ENCODE data around the gene UNC79.

UNC79 gene

DNA sequence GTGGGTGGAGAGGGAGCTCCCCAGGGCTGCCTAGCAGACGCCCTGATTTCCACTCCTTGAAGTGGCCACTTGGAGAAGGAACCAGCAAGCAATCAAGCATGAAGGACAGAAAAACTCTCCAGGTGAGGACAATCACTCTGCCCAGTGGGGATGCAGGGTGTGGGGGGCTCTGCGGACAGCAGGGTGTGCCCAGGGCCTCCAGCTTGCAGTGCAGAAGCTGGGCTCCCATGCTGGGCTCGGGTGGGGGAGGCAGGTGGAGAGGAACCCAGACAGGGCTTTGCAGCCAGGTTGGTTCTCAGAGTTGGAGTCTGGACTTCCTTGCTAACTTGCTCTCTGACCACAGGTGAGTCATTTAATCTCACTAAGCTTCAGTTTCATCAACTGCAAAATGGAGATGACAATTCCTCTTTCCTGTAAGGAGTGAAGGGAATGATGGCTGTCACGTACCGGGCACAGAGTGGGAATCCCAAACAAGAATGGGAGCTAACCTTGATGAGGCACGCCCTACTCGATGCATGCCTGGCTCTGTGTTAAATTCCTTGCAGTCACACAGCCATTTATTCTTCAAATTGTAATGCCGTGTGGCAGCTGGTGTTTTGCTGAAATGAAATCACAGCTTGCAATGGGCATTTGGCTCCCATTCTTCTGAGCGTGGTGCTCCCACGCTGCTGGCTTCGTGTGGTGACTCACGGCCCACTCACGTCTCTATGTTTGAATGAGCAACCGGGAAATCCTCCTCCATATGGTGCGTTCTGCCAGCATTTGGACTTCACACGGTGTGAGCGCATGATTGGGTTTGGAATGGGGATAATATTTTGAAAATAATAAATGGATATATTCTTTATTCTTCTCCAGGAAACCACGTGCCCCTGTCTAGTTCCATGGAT, 282.3 kb downstream of the UNC79 start:
- Histone ChIP-seq H3K9me3 (ENCODE audit: low read length) (no peaks in the 10 kb centered on the region), H3K4me2 (ENCODE audit: low read length) (no peak overlapping the region)

DNA sequence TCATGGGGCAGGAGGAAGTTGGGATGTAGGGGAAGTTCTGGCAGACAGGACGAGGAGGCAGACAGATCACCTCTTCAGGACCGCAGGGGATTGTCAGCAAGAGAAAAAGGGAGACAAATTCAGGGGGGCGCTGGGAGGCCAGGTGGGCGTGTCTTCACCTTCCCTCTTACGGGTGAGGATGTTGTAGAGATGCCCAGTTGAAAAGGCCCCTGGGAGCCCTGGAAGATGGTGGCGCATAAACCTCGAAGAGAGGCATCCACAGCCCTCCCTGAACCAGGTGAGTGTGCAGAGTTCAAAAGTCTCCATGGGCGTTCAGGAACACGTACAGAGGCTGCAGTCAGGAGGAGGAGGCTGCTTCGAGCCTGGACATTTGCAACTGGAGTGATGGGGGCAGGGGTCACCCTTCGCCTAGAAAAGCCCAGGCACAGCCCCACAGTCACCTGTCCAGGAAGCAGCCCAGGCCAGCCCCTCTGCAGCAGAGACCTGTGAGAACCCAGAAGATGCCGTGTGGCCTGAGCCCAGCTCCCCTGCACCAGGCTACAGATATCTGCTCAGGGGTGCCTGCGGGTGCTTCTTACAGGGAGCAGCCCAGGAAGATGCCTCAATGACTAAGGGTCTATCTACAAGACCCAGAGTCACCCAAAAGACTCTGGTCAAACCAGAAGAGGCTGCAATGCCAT, 283.1 kb downstream of the UNC79 start:
- Histone ChIP-seq H3K27ac (ENCODE audit: low read depth, low read length, poor library complexity, severe bottlenecking) (no peak overlapping the region), H3K9me2 (ENCODE audit: low read depth, low read length) (no peaks in the 10 kb centered on the region), H3K9me3 (ENCODE audit: low read length) (no peaks in the 10 kb centered on the region), H2AFZ (ENCODE audit: low read length) (no peak overlapping the region), H3K4me2 (ENCODE audit: low read length) (no peak overlapping the region), H4K20me1 (ENCODE audit: insufficient read depth, low read length) (no peaks in the 10 kb centered on the region), H3F3A (ENCODE audit: insufficient read depth, low read length) (no peaks in the 10 kb centered on the region), H3K4me3 (ENCODE audit: low read depth, low read length, poor library complexity, severe bottlenecking) (no peak overlapping the region), H3K4me1 (ENCODE audit: insufficient read depth, low read length, severe bottlenecking) (no peaks in the 10 kb centered on the region), H3K36me3 (ENCODE audit: insufficient read depth, low read length) (no peaks in the 10 kb centered on the region), H3K27me3 (ENCODE audit: insufficient read depth, low read length) (peaks cover 7% of the 10 kb centered on the region; the same call in 1 of the 2 replicates), H3K79me2 (ENCODE audit: insufficient read depth, low read length) (no peaks in the 10 kb centered on the region), H3K9ac (ENCODE audit: low read length) (no peak overlapping the region)
- no peak for TF ChIP-seq EZH2 (IDR thresholded peaks at IDR 0.05; ENCODE audit: borderline replicate concordance, low read length)
- TF ChIP-seq, protein P1, sequence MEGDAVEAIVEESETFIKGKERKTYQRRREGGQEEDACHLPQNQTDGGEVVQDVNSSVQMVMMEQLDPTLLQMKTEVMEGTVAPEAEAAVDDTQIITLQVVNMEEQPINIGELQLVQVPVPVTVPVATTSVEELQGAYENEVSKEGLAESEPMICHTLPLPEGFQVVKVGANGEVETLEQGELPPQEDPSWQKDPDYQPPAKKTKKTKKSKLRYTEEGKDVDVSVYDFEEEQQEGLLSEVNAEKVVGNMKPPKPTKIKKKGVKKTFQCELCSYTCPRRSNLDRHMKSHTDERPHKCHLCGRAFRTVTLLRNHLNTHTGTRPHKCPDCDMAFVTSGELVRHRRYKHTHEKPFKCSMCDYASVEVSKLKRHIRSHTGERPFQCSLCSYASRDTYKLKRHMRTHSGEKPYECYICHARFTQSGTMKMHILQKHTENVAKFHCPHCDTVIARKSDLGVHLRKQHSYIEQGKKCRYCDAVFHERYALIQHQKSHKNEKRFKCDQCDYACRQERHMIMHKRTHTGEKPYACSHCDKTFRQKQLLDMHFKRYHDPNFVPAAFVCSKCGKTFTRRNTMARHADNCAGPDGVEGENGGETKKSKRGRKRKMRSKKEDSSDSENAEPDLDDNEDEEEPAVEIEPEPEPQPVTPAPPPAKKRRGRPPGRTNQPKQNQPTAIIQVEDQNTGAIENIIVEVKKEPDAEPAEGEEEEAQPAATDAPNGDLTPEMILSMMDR (IDR thresholded peaks at IDR 0.05; ENCODE audit: low read length) = no peak

More for the DNA sequence above, 282.3 kb downstream of the UNC79 start:
- H3K36me3 ChIP-seq (ENCODE audit: insufficient read depth, low read length) = no peaks in the 10 kb centered on the region
- H3K27ac ChIP-seq (ENCODE audit: low read depth, low read length, poor library complexity, severe bottlenecking) = no peak overlapping the region
- no peaks in the 10 kb centered on the region for H3K9me2 ChIP-seq (ENCODE audit: low read depth, low read length)
- TF ChIP-seq, protein P1 (IDR thresholded peaks at IDR 0.05; ENCODE audit: low read length) = no peak
- TF ChIP-seq EZH2 (IDR thresholded peaks at IDR 0.05; ENCODE audit: borderline replicate concordance, low read length) = no peak
- H3K4me3 ChIP-seq (ENCODE audit: low read depth, low read length, poor library complexity, severe bottlenecking) = no peak overlapping the region
- no peaks in the 10 kb centered on the region for H3K4me1 ChIP-seq (ENCODE audit: insufficient read depth, low read length, severe bottlenecking)
- no peaks in the 10 kb centered on the region for H4K20me1 ChIP-seq (ENCODE audit: insufficient read depth, low read length)
- no peaks in the 10 kb centered on the region for H3K79me2 ChIP-seq (ENCODE audit: insufficient read depth, low read length)
- H2AFZ ChIP-seq (ENCODE audit: low read length) = no peak overlapping the region
- H3K9ac ChIP-seq (ENCODE audit: low read length) = no peak overlapping the region
- peaks cover 7% of the 10 kb centered on the region; the same call in 1 of the 2 replicates for H3K27me3 ChIP-seq (ENCODE audit: insufficient read depth, low read length)
- H3F3A ChIP-seq (ENCODE audit: insufficient read depth, low read length) = no peaks in the 10 kb centered on the region

DNA sequence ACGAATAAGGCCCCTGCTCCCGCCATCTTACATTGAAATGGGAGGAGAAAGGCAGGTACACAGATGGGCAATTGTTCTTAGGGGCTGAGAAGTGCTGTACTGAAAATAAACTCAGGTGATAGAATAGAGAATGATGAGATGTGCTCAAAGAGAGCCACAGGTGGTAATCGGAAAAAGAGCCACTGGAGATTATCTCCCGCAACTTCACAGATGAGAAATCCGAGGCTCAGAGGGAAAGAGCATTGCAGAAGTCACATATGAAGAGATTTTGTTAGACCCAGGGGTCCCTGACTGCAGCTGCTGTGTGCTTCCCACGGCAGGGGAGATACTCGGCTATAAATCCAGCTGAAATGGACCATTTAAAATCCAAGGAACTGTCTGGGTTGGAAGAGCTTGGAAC, 283.9 kb downstream of the UNC79 start:
- Histone ChIP-seq H3K4me3 (ENCODE audit: low read depth, low read length, poor library complexity, severe bottlenecking) (no peak overlapping the region), H3K79me2 (ENCODE audit: insufficient read depth, low read length) (no peaks in the 10 kb centered on the region), H3K4me2 (ENCODE audit: low read length) (no peak overlapping the region), H3K9me3 (ENCODE audit: low read length) (no peaks in the 10 kb centered on the region), H3K36me3 (ENCODE audit: insufficient read depth, low read length) (no peaks in the 10 kb centered on the region), H3K4me1 (ENCODE audit: insufficient read depth, low read length, severe bottlenecking) (no peaks in the 10 kb centered on the region), H3K27ac (ENCODE audit: low read depth, low read length, poor library complexity, severe bottlenecking) (no peak overlapping the region), H3K9me2 (ENCODE audit: low read depth, low read length) (no peaks in the 10 kb centered on the region), H3K27me3 (ENCODE audit: insufficient read depth, low read length) (peaks cover 7% of the 10 kb centered on the region; the same call in 1 of the 2 replicates), H3F3A (ENCODE audit: insufficient read depth, low read length) (no peaks in the 10 kb centered on the region), H2AFZ (ENCODE audit: low read length) (no peak overlapping the region), H3K9ac (ENCODE audit: low read length) (no peak overlapping the region), H4K20me1 (ENCODE audit: insufficient read depth, low read length) (no peaks in the 10 kb centered on the region)
- no peak for TF ChIP-seq EZH2 (IDR thresholded peaks at IDR 0.05; ENCODE audit: borderline replicate concordance, low read length)
- TF ChIP-seq, protein P1 (IDR thresholded peaks at IDR 0.05; ENCODE audit: low read length) = no peak

All from OCI-LY1 (cell line).